Activated T-helper 1 cell treated with anti-CD3 and anti-CD28 coated beads, Interleukin-12 subunit alpha, Interleukin-12 subunit beta, Interleukin-2, Interleukin-4 antibody, amounts not matched to agents 30 ng/mL and 10 ng/mL and 1 ng/mL, durations not matched to agents 14 hours and 24 hours and 36 hours (primary cell): Measurements from ENCODE around the gene PRKCB. TPM values are rescaled to one million over a fixed set of nuclear protein-coding genes. Genes with fewer than 3 reads are reported as not detected.
A peak's percentile ranks its signal among the peaks of the same experiment; 100 is the strongest.

Experiments used
- DNase-seq: peaks from one replicate; pipeline ENCODE4 v3.0.0; 2021; ENCODE audit warnings: low spot score
- H3K27ac Mint-ChIP-seq: one replicate; pipeline ENCODE4 v1.8.0; 2021; ENCODE audit warnings: mild to moderate bottlenecking, mixed read lengths
- H3K27me3 Mint-ChIP-seq: one replicate; pipeline ENCODE4 v1.8.0; 2022; ENCODE audit warnings: mild to moderate bottlenecking, moderate library complexity, mixed read lengths; ENCODE audit not compliant: insufficient read depth
- H3K36me3 Mint-ChIP-seq: one replicate; pipeline ENCODE4 v1.8.0; 2021; ENCODE audit warnings: low read depth, mixed read lengths
- H3K4me1 Mint-ChIP-seq: one replicate; pipeline ENCODE4 v1.8.0; 2021; ENCODE audit warnings: low read depth, mixed read lengths
- H3K4me3 Mint-ChIP-seq: one replicate; pipeline ENCODE4 v1.8.0; 2021; ENCODE audit warnings: mild to moderate bottlenecking, moderate library complexity, mixed read lengths
- H3K9me3 Mint-ChIP-seq: one replicate; pipeline ENCODE4 v1.8.0; 2021; ENCODE audit warnings: mixed read lengths
- intact Hi-C: fragments of 100-400 bp; cut with micrococcal nuclease; formaldehyde crosslinking; loops from one replicate; pipeline ENCODE4 v1.15.1; 2024
- total RNA-seq: library from RNA; stranded (reverse); gene quantifications from 2 replicates; pipeline ENCODE4 v1.2.3, GENCODE V29; 2022

The PRKCB gene
- total RNA-seq, 1 donor from 2014 or later, result 100 TPM

GRCh38 chr16:24253192-24253591, 417.4 kb downstream of the PRKCB start:
- H3K36me3 Mint-ChIP-seq, result no peaks in the 10 kb centered on the region
- H3K4me1 Mint-ChIP-seq, result no peaks in the 10 kb centered on the region
- no peak overlapping the region for H3K27ac Mint-ChIP-seq
- peak; percentile 6 for DNase-seq
- peaks cover 28% of the 10 kb centered on the region for H3K27me3 Mint-ChIP-seq
- no peak overlapping the region for H3K4me3 Mint-ChIP-seq
- intact Hi-C loops, result loop anchor here (1.0 to 10.0 kb wide), 5 partner anchors 182 to 518 kb away; no protein-coding TSS in a partner anchor
- H3K9me3 Mint-ChIP-seq, result no peaks in the 10 kb centered on the region

- Mint-ChIP-seq H3K9me3 (no peaks in the 10 kb centered on the region), H3K27ac (no peak within 1 kb of the TSS), H3K36me3 (no peaks in the 10 kb centered on the region), H3K27me3 (peaks cover 29% of the 10 kb centered on the region), H3K4me1 (no peaks in the 10 kb centered on the region), H3K4me3 (no peak within 1 kb of the TSS)
- DNase-seq, result peak; percentile 45
- intact Hi-C loops, result loop anchor here (5.0 to 10.0 kb wide), 3 partner anchors 293 to 753 kb away; no protein-coding TSS in a partner anchor
Observed at GRCh38 chr16:24255456-24256371, 419.9 kb downstream of the PRKCB start, which contains the start of gene CACNG3. TSS of gene CACNG3 (plus strand) at chr16:24256335. CDS start at chr16:24256755, 420 bp downstream.

GRCh38 chr16:24257958-24258357, 422.2 kb downstream of the PRKCB start:
- H3K4me1 Mint-ChIP-seq, result no peaks in the 10 kb centered on the region
- no peak overlapping the region for H3K27ac Mint-ChIP-seq
- H3K4me3 Mint-ChIP-seq, result no peak overlapping the region
- H3K9me3 Mint-ChIP-seq, result no peaks in the 10 kb centered on the region
- peaks cover 28% of the 10 kb centered on the region for H3K27me3 Mint-ChIP-seq
- no peak for DNase-seq
- H3K36me3 Mint-ChIP-seq, result no peaks in the 10 kb centered on the region
- intact Hi-C loops, result loop anchor here (5.0 to 10.0 kb wide), 3 partner anchors 296 to 756 kb away; no protein-coding TSS in a partner anchor

GRCh38 chr16:24258791-24259190, 423.0 kb downstream of the PRKCB start:
- intact Hi-C loops, result loop anchor here (5.0 to 10.0 kb wide), 3 partner anchors 296 to 756 kb away; no protein-coding TSS in a partner anchor
- no peak overlapping the region for H3K4me3 Mint-ChIP-seq
- no peaks in the 10 kb centered on the region for H3K36me3 Mint-ChIP-seq
- no peak overlapping the region for H3K27ac Mint-ChIP-seq
- H3K9me3 Mint-ChIP-seq, result no peaks in the 10 kb centered on the region
- no peak for DNase-seq
- H3K4me1 Mint-ChIP-seq, result no peaks in the 10 kb centered on the region
- peaks cover 24% of the 10 kb centered on the region for H3K27me3 Mint-ChIP-seq

- Mint-ChIP-seq H3K4me3 (no peak overlapping the region), H3K9me3 (no peaks in the 10 kb centered on the region), H3K27ac (no peak overlapping the region), H3K4me1 (no peaks in the 10 kb centered on the region), H3K36me3 (no peaks in the 10 kb centered on the region), H3K27me3 (peaks cover 11% of the 10 kb centered on the region)
- intact Hi-C loops, result no loop called here
- no peak for DNase-seq
Observed at GRCh38 chr16:24262816-24263215, 427.0 kb downstream of the PRKCB start.

Other genes with a start within 250 kb of the PRKCB start
- gene NDUFAB1, start 239.7 kb upstream of the PRKCB start, total RNA-seq, result 146 and 148 TPM in 2 replicates
- gene PALB2, start 194.7 kb upstream of the PRKCB start, total RNA-seq, result 34.4 and 36.2 TPM in 2 replicates
- gene DCTN5, start 194.5 kb upstream of the PRKCB start, total RNA-seq, result 102 and 105 TPM in 2 replicates
- 45.2 and 54.7 TPM in 2 replicates for gene PLK1, start 157.1 kb upstream of the PRKCB start, total RNA-seq
- gene ERN2, start 122.8 kb upstream of the PRKCB start, total RNA-seq, result not detected in 2 replicates
- not detected in 2 replicates for gene CHP2, start 81.0 kb upstream of the PRKCB start, total RNA-seq